Peyer's patch (tissue), 4 donors: ENCODE data around the gene SERINC2.

Experiments used
- CTCF ChIP-seq, 6 experiments: fragments of 450-650 bp in 4 of 6; fragments of 200-600 bp in 2 of 6; sonication (generic) in 1 of 6; IDR thresholded peaks; one replicate each; pipeline ENCODE4 v1.5.1; 2017 to 2019; ENCODE audit warnings: antibody characterized with exemption in 6 of 6, mild to moderate bottlenecking in 3 of 6, moderate library complexity in 1 of 6
- POLR2A ChIP-seq, 2 donors: fragments of 450-650 bp; IDR thresholded peaks; one replicate each; pipeline ENCODE4 v1.5.1; 2017; ENCODE audit warnings: antibody characterized with exemption in 2 of 2, mild to moderate bottlenecking in 2 of 2, moderate library complexity in 2 of 2

- TF ChIP-seq POLR2A (IDR thresholded peaks at IDR 0.05): no peak
- TF ChIP-seq CTCF (IDR thresholded peaks at IDR 0.05): no peak
These were observed 11.6 kb downstream of the SERINC2 start for GRCh38 chr1:31424568-31424967.
